ENCODE data around the gene MBTD1.
"Not testable (repeated sequence)": the region's sequence is repeated elsewhere in the genome, so short reads cannot be mapped to it uniquely, and the experiment has no call there.

MBTD1 gene

GRCh38 chr17:51251010-51251409 lies 8.8 kb downstream of the MBTD1 start:
- no peak for DNase-seq

- no peak for DNase-seq
Measured at GRCh38 chr17:51250314-51250840, 9.5 kb downstream of the MBTD1 start.

GRCh38 chr17:51245535-51245934 lies 14.3 kb downstream of the MBTD1 start:
- DNase-seq: no peak

- no peak for DNase-seq
Measured at GRCh38 chr17:51244041-51244440, 15.8 kb downstream of the MBTD1 start.

- DNase-seq: no peak
Measured at GRCh38 chr17:51240275-51240674, 19.6 kb downstream of the MBTD1 start.

GRCh38 chr17:51238255-51238887 lies 21.5 kb downstream of the MBTD1 start:
- DNase-seq: no peak

- no peak for DNase-seq
Measured at GRCh38 chr17:51234162-51234561, 25.7 kb downstream of the MBTD1 start.

- no peak for DNase-seq
Measured at GRCh38 chr17:51231999-51232398, 27.9 kb downstream of the MBTD1 start.

- no peak for DNase-seq
Measured at GRCh38 chr17:51230306-51230705, 29.5 kb downstream of the MBTD1 start.

- no peak for DNase-seq
Measured at GRCh38 chr17:51229889-51230288, 30.0 kb downstream of the MBTD1 start.

GRCh38 chr17:51228161-51228560 lies 31.7 kb downstream of the MBTD1 start:
- DNase-seq: no peak

GRCh38 chr17:51225523-51225922 lies 34.3 kb downstream of the MBTD1 start:
- not testable (repeated sequence) for DNase-seq

- DNase-seq: no peak
Measured at GRCh38 chr17:51224402-51225262, 35.2 kb downstream of the MBTD1 start.

GRCh38 chr17:51221322-51221721 lies 38.5 kb downstream of the MBTD1 start:
- no peak for DNase-seq

GRCh38 chr17:51217946-51218345 lies 41.9 kb downstream of the MBTD1 start:
- no peak for DNase-seq

- no peak for DNase-seq
Measured at GRCh38 chr17:51214920-51215319, 44.9 kb downstream of the MBTD1 start.

GRCh38 chr17:51203838-51204237 lies 56.0 kb downstream of the MBTD1 start:
- no peak for DNase-seq

GRCh38 chr17:51200846-51201245 lies 59.0 kb downstream of the MBTD1 start:
- DNase-seq: no peak

GRCh38 chr17:51200295-51200694 lies 59.6 kb downstream of the MBTD1 start:
- no peak for DNase-seq

GRCh38 chr17:51197754-51198153 lies 62.1 kb downstream of the MBTD1 start:
- DNase-seq: no peak

GRCh38 chr17:51191895-51192294 lies 68.0 kb downstream of the MBTD1 start:
- no peak for DNase-seq

- no peak for DNase-seq
Measured at GRCh38 chr17:51189628-51190027, 70.2 kb downstream of the MBTD1 start.

- DNase-seq: no peak
Measured at GRCh38 chr17:51189162-51189561, 70.7 kb downstream of the MBTD1 start.

- DNase-seq: no peak
Measured at GRCh38 chr17:51188271-51188833, 71.5 kb downstream of the MBTD1 start.
